Small intestine (tissue), 7 donors: ENCODE data around the gene RPL10. TPM values are rescaled to one million over a fixed set of nuclear protein-coding genes. Genes with fewer than 3 reads are reported as not detected.

Experiments
- DNase-seq, 2 donors: peaks; one replicate each; pipeline versions ENCODE4 v3.0.0 to v3.0.0-alpha.2; 2013
- FAIRE-seq: peaks from 2 replicates; lab custom pipeline; 2012; peaks lifted over from hg19 to GRCh38; lab: Jason Lieb, UNC
- H3K27ac ChIP-seq, 3 donors: one replicate each; pipeline ENCODE4 v1.5.1; 2013; ENCODE audit warnings: low read length in 2 of 3, mild to moderate bottlenecking in 2 of 3, control low read depth in 1 of 3, inconsistent platforms in 1 of 3, low read depth in 1 of 3, moderate library complexity in 1 of 3
- H3K27me3 ChIP-seq, 3 donors: one replicate each; pipeline ENCODE4 v1.6.1; 2013; ENCODE audit warnings: low read length in 3 of 3, inconsistent platforms in 1 of 3; ENCODE audit not compliant: control insufficient read depth in 3 of 3, insufficient read depth in 3 of 3
- H3K36me3 ChIP-seq, 3 donors: one replicate each; pipeline ENCODE4 v1.6.1; 2013; ENCODE audit warnings: low read length in 3 of 3, inconsistent platforms in 1 of 3, low read depth in 1 of 3, mild to moderate bottlenecking in 1 of 3, moderate library complexity in 1 of 3; ENCODE audit not compliant: control insufficient read depth in 3 of 3, insufficient read depth in 2 of 3
- H3K4me1 ChIP-seq, 3 donors: one replicate each; pipeline ENCODE4 v1.6.1; 2013; ENCODE audit warnings: low read length in 2 of 3, inconsistent platforms in 1 of 3, low read depth in 1 of 3, mild to moderate bottlenecking in 1 of 3, moderate library complexity in 1 of 3; ENCODE audit not compliant: control insufficient read depth in 3 of 3, insufficient read depth in 2 of 3
- H3K4me3 ChIP-seq, 3 donors: one replicate each; pipeline ENCODE4 v1.5.1; 2013; ENCODE audit warnings: low read length in 3 of 3, control low read depth in 1 of 3, inconsistent platforms in 1 of 3, low read depth in 1 of 3, mild to moderate bottlenecking in 1 of 3, moderate library complexity in 1 of 3
- H3K9me3 ChIP-seq, 2 donors: one replicate each; pipeline ENCODE4 v1.6.1; 2013; ENCODE audit warnings: low read depth in 1 of 2, low read length in 1 of 2; ENCODE audit not compliant: control insufficient read depth in 2 of 2, insufficient read depth in 1 of 2
- WGBS, 3 donors: extraction: QIAGEN DNeasy Blood & Tissue Kit; methylation state at CpG; one replicate each; pipeline ENCODE4 v1.1.7; 2013; 5-methylcytosine and 5-hydroxymethylcytosine counted together
- polyA plus RNA-seq, 4 donors: library from polyadenylated mRNA; stranded (reverse) in 3 of 4; unstranded in 1 of 4; fragments of 200-250 nt in 3 of 4; fragments of 120-200 nt in 1 of 4; gene quantifications; one replicate each; pipeline versions ENCODE4 v1.2.1 to v1.2.3, GENCODE V29; 2013
- donor health status: healthy with polysubstance abuse.
- donor health status: control.
- donor health status: control.
- donor health status: Bipolar disorder and iron deficiency.
- donor health status: healthy.

RPL10 gene
- polyA plus RNA-seq, 4 donors, result 3,043 to 5,653 (median 5,166) TPM

GRCh38 chrX:154356596-154356995, 41.6 kb upstream of the RPL10 start:
- no peak for FAIRE-seq
- no peaks in the 10 kb centered on the region for H3K9me3 ChIP-seq
- H3K27me3 ChIP-seq, result no peaks in the 10 kb centered on the region
- no peak overlapping the region for H3K4me3 ChIP-seq
- H3K4me1 ChIP-seq, result no peaks in the 10 kb centered on the region
- whole genome bisulfite sequencing, 3 donors, result 85 to 87% methylated on average over 12 to 13 of the region's 13 CpGs; no CpG with 5 or more reads in 1 of the 3 donors
- peaks cover 0 to 79% (median 7%) of the 10 kb centered on the region in 3 donors for H3K36me3 ChIP-seq
- no peak overlapping the region for H3K27ac ChIP-seq
- no peak for DNase-seq

GRCh38 chrX:154357205-154357604, 41.0 kb upstream of the RPL10 start:
- Histone ChIP-seq H3K36me3 (peaks cover 0 to 79% (median 7%) of the 10 kb centered on the region in 3 donors), H3K27ac (no peak overlapping the region), H3K4me3 (no peak overlapping the region), H3K4me1 (no peaks in the 10 kb centered on the region), H3K27me3 (no peaks in the 10 kb centered on the region), H3K9me3 (no peaks in the 10 kb centered on the region)
- FAIRE-seq (no peak), DNase-seq (no peak)
- 88 to 93% (median 89%) methylated on average over 22 to 27 of the region's 27 CpGs for WGBS, 3 donors

GRCh38 chrX:154358011-154358410, 40.2 kb upstream of the RPL10 start:
- H3K4me3 ChIP-seq, result no peak overlapping the region
- H3K36me3 ChIP-seq, result peaks cover 0 to 77% (median 10%) of the 10 kb centered on the region in 3 donors
- FAIRE-seq, result no peak
- no peak for DNase-seq
- WGBS, 3 donors, result 88 to 94% (median 94%) methylated on average over 9 to 11 of the region's 11 CpGs
- H3K27me3 ChIP-seq, result no peaks in the 10 kb centered on the region
- H3K4me1 ChIP-seq, result no peaks in the 10 kb centered on the region
- H3K9me3 ChIP-seq, result no peaks in the 10 kb centered on the region
- H3K27ac ChIP-seq, result no peak overlapping the region

- Histone ChIP-seq H3K9me3 (no peaks in the 10 kb centered on the region), H3K36me3 (peaks cover 0 to 73% (median 10%) of the 10 kb centered on the region in 3 donors), H3K4me1 (no peaks in the 10 kb centered on the region), H3K27ac (no peak overlapping the region), H3K27me3 (no peaks in the 10 kb centered on the region), H3K4me3 (no peak overlapping the region)
- 56 to 78% (median 64%) methylated on average over 6 of the region's 6 CpGs for WGBS, 3 donors
- DNase-seq, result no peak
- FAIRE-seq, result no peak
These were observed 39.3 kb upstream of the RPL10 start for GRCh38 chrX:154358829-154359228.

GRCh38 chrX:154359362-154360154, 38.6 kb upstream of the RPL10 start:
- H3K4me1 ChIP-seq, result no peaks in the 10 kb centered on the region
- H3K27ac ChIP-seq, result no peak overlapping the region
- 91 to 97% (median 94%) methylated on average over 34 to 41 of the region's 41 CpGs for WGBS, 3 donors
- H3K4me3 ChIP-seq, result no peak overlapping the region
- DNase-seq (no peak), FAIRE-seq (no peak)
- H3K9me3 ChIP-seq, result no peaks in the 10 kb centered on the region
- H3K36me3 ChIP-seq, result peaks cover 0 to 72% (median 10%) of the 10 kb centered on the region in 3 donors
- H3K27me3 ChIP-seq, result no peaks in the 10 kb centered on the region

GRCh38 chrX:154360155-154360713, 37.9 kb upstream of the RPL10 start:
- no peaks in the 10 kb centered on the region for H3K27me3 ChIP-seq
- H3K9me3 ChIP-seq, result no peaks in the 10 kb centered on the region
- H3K36me3 ChIP-seq, result peaks cover 0 to 73% (median 10%) of the 10 kb centered on the region in 3 donors
- H3K4me1 ChIP-seq, result no peaks in the 10 kb centered on the region
- no peak overlapping the region for H3K4me3 ChIP-seq
- 84 to 90% (median 86%) methylated on average over 23 to 34 of the region's 34 CpGs for WGBS, 3 donors
- DNase-seq (no peak), FAIRE-seq (no peak)
- no peak overlapping the region for H3K27ac ChIP-seq

GRCh38 chrX:154362085-154362742, 36.0 kb upstream of the RPL10 start:
- no peak overlapping the region for H3K4me3 ChIP-seq
- H3K27ac ChIP-seq, result no peak overlapping the region
- no peaks in the 10 kb centered on the region for H3K4me1 ChIP-seq
- peaks cover 0 to 84% (median 9%) of the 10 kb centered on the region in 3 donors for H3K36me3 ChIP-seq
- no peaks in the 10 kb centered on the region for H3K9me3 ChIP-seq
- no peaks in the 10 kb centered on the region for H3K27me3 ChIP-seq
- FAIRE-seq (no peak), DNase-seq (no peak)
- 88 to 92% (median 90%) methylated on average over 21 to 30 of the region's 30 CpGs for WGBS, 3 donors

GRCh38 chrX:154363706-154364439, 34.3 kb upstream of the RPL10 start:
- DNase-seq (no peak), FAIRE-seq (no peak)
- Histone ChIP-seq H3K4me3 (no peak overlapping the region), H3K9me3 (no peaks in the 10 kb centered on the region), H3K36me3 (peaks cover 0 to 81% (median 4%) of the 10 kb centered on the region in 3 donors), H3K27me3 (no peaks in the 10 kb centered on the region), H3K27ac (no peak overlapping the region), H3K4me1 (peaks cover 0 to 4% (median 0%) of the 10 kb centered on the region in 3 donors)
- 79 to 89% (median 80%) methylated on average over 18 to 20 of the region's 20 CpGs for WGBS, 3 donors
